Measurements from ENCODE around the gene ALG12. TPM values are rescaled to one million over a fixed set of nuclear protein-coding genes. Genes with fewer than 3 reads are reported as not detected.
A peak's percentile ranks its signal among the peaks of the same experiment; 100 is the strongest.

Gene ALG12
- total RNA-seq, 2 donors from 2014 or later: 19.7 to 26.2 TPM

GRCh38 chr22:49869845-49870712 lies 48.2 kb downstream of the ALG12 start:
- no peaks in the 10 kb centered on the region for H3K4me1 Mint-ChIP-seq
- H3K27me3 Mint-ChIP-seq (ENCODE audit: insufficient read depth): no peaks in the 10 kb centered on the region
- H3K4me3 ChIP-seq (ENCODE audit: low read length): peak overlapping the region; percentile 22
- no peak for TF ChIP-seq CTCF (conservative IDR thresholded peaks at IDR 0.05)
- no peak overlapping the region for H3K4me3 Mint-ChIP-seq
- H3K4me1 ChIP-seq (ENCODE audit: control insufficient read depth, insufficient read depth, low read length): no peaks in the 10 kb centered on the region
- no peak overlapping the region for H3K27ac ChIP-seq (ENCODE audit: low read depth, low read length)
- H3K36me3 Mint-ChIP-seq (ENCODE audit: low read depth): peaks cover 65% of the 10 kb centered on the region
- no peak for DNase-seq
- H3K27ac Mint-ChIP-seq: no peak overlapping the region
- no peaks in the 10 kb centered on the region for H3K27me3 ChIP-seq (ENCODE audit: control insufficient read depth, insufficient read depth, low read length, poor library complexity, severe bottlenecking)
- H3K9ac ChIP-seq (ENCODE audit: extremely low read depth, low read length, poor library complexity, severe bottlenecking): no peak overlapping the region
- H3K36me3 ChIP-seq (ENCODE audit: control insufficient read depth, insufficient read depth, low read length): peaks cover 28% of the 10 kb centered on the region
- H3K9me3 Mint-ChIP-seq: peaks cover 50% of the 10 kb centered on the region
- WGBS, 2 experiments (ENCODE audit: insufficient coverage in 1 of 2, insufficient read length in 1 of 2): 89 to 94% methylated on average over 11 to 14 of the region's 14 CpGs
- H3K9me3 ChIP-seq (ENCODE audit: control insufficient read depth, low read length): peaks cover 42% of the 10 kb centered on the region

GRCh38 chr22:49869086-49869830 lies 49.0 kb downstream of the ALG12 start:
- H3K27me3 ChIP-seq (ENCODE audit: control insufficient read depth, insufficient read depth, low read length, poor library complexity, severe bottlenecking): no peaks in the 10 kb centered on the region
- no peak overlapping the region for H3K4me3 Mint-ChIP-seq
- no peak for DNase-seq
- H3K9ac ChIP-seq (ENCODE audit: extremely low read depth, low read length, poor library complexity, severe bottlenecking): no peak overlapping the region
- peaks cover 24% of the 10 kb centered on the region for H3K36me3 ChIP-seq (ENCODE audit: control insufficient read depth, insufficient read depth, low read length)
- no peaks in the 10 kb centered on the region for H3K4me1 ChIP-seq (ENCODE audit: control insufficient read depth, insufficient read depth, low read length)
- H3K27ac ChIP-seq (ENCODE audit: low read depth, low read length): no peak overlapping the region
- peak overlapping the region; percentile 22 for H3K4me3 ChIP-seq (ENCODE audit: low read length)
- peaks cover 53% of the 10 kb centered on the region for H3K9me3 Mint-ChIP-seq
- H3K27me3 Mint-ChIP-seq (ENCODE audit: insufficient read depth): no peaks in the 10 kb centered on the region
- peaks cover 65% of the 10 kb centered on the region for H3K36me3 Mint-ChIP-seq (ENCODE audit: low read depth)
- no peak overlapping the region for H3K27ac Mint-ChIP-seq
- 90 to 95% methylated on average over 15 to 17 of the region's 17 CpGs for WGBS, 2 experiments (ENCODE audit: insufficient coverage in 1 of 2, insufficient read length in 1 of 2)
- no peak for TF ChIP-seq CTCF (conservative IDR thresholded peaks at IDR 0.05)
- peaks cover 42% of the 10 kb centered on the region for H3K9me3 ChIP-seq (ENCODE audit: control insufficient read depth, low read length)
- H3K4me1 Mint-ChIP-seq: no peaks in the 10 kb centered on the region

GRCh38 chr22:49867303-49868265 lies 50.7 kb downstream of the ALG12 start:
- H3K9me3 Mint-ChIP-seq: peaks cover 51% of the 10 kb centered on the region

More at GRCh38 chr22:49867303-49868265, 50.7 kb downstream of the ALG12 start:
- Histone ChIP-seq H3K36me3 (ENCODE audit: control insufficient read depth, insufficient read depth, low read length) (peaks cover 24% of the 10 kb centered on the region), H3K9me3 (ENCODE audit: control insufficient read depth, low read length) (peaks cover 42% of the 10 kb centered on the region), H3K27ac (ENCODE audit: low read depth, low read length) (no peak overlapping the region), H3K9ac (ENCODE audit: extremely low read depth, low read length, poor library complexity, severe bottlenecking) (no peak overlapping the region), H3K27me3 (ENCODE audit: control insufficient read depth, insufficient read depth, low read length, poor library complexity, severe bottlenecking) (no peaks in the 10 kb centered on the region), H3K4me1 (ENCODE audit: control insufficient read depth, insufficient read depth, low read length) (no peaks in the 10 kb centered on the region), H3K4me3 (ENCODE audit: low read length) (no peak overlapping the region)
- DNase-seq: no peak
- Mint-ChIP-seq H3K4me1 (no peaks in the 10 kb centered on the region), H3K4me3 (no peak overlapping the region), H3K27ac (no peak overlapping the region), H3K36me3 (ENCODE audit: low read depth) (peaks cover 61% of the 10 kb centered on the region), H3K27me3 (ENCODE audit: insufficient read depth) (no peaks in the 10 kb centered on the region)
- TF ChIP-seq CTCF (conservative IDR thresholded peaks at IDR 0.05): no peak
- 96 to 97% methylated on average over 15 to 18 of the region's 18 CpGs for WGBS, 2 experiments (ENCODE audit: insufficient coverage in 1 of 2, insufficient read length in 1 of 2)

Data from endodermal cell (in vitro differentiated cells).